Activated CD8-positive, alpha-beta memory T cell treated with anti-CD3 and anti-CD28 coated beads for 24 hours (primary cell): ENCODE measurements around the gene POM121L12.

Experiments
- DNase-seq: peaks from one replicate; pipeline ENCODE4 v3.0.0-alpha.2; 2020

The POM121L12 gene

GRCh38 chr7:53035499-53036412, at the start of gene POM121L12:
Gene POM121L12 (plus strand): TSS chr7:53035633. CDS start chr7:53035672, 39 bp downstream.
- no peak for DNase-seq

GRCh38 chr7:52992001-52992400, 43.4 kb upstream of the POM121L12 start:
- no peak for DNase-seq

GRCh38 chr7:52992479-52993162, 42.8 kb upstream of the POM121L12 start:
- no peak for DNase-seq

GRCh38 chr7:52995676-52996075, 39.8 kb upstream of the POM121L12 start:
- no peak for DNase-seq

GRCh38 chr7:53001221-53001620, 34.2 kb upstream of the POM121L12 start:
- no peak for DNase-seq

- DNase-seq = no peak
These were observed 33.0 kb upstream of the POM121L12 start for GRCh38 chr7:53002389-53002788.

- DNase-seq = no peak
These were observed 31.6 kb upstream of the POM121L12 start for GRCh38 chr7:53003653-53004445.

GRCh38 chr7:53013925-53014324, 21.5 kb upstream of the POM121L12 start:
- DNase-seq = no peak

- no peak for DNase-seq
These were observed 20.0 kb upstream of the POM121L12 start for GRCh38 chr7:53015463-53015862.

- no peak for DNase-seq
These were observed 12.5 kb upstream of the POM121L12 start for GRCh38 chr7:53022893-53023292.

- no peak for DNase-seq
These were observed 13.2 kb downstream of the POM121L12 start for GRCh38 chr7:53048638-53049037.

GRCh38 chr7:53050433-53050832, 15.0 kb downstream of the POM121L12 start:
- no peak for DNase-seq

GRCh38 chr7:53059591-53059990, 24.2 kb downstream of the POM121L12 start:
- no peak for DNase-seq

- DNase-seq = no peak
These were observed 24.6 kb downstream of the POM121L12 start for GRCh38 chr7:53060066-53060465.

GRCh38 chr7:53062796-53063195, 27.4 kb downstream of the POM121L12 start:
- no peak for DNase-seq

GRCh38 chr7:53068673-53069072, 33.2 kb downstream of the POM121L12 start:
- DNase-seq = no peak

- no peak for DNase-seq
These were observed 35.5 kb downstream of the POM121L12 start for GRCh38 chr7:53070883-53071282.
